Kidney (tissue), 14 donors: ENCODE data around the gene NHLRC4. TPM values are rescaled to one million over a fixed set of nuclear protein-coding genes. Genes with fewer than 3 reads are reported as not detected.

ENCODE experiments used
- DNase-seq, 5 donors: peaks; one replicate each; pipeline ENCODE4 v3.0.0-alpha.2; 2013 to 2020
- FAIRE-seq: peaks from 2 replicates; lab custom pipeline; 2012; peaks lifted over from hg19 to GRCh38; lab: Jason Lieb, UNC
- H3K27ac ChIP-seq, 2 donors: one replicate each; pipeline ENCODE4 v1.7.0; 2013; ENCODE audit warnings: low read depth in 2 of 2, low read length in 2 of 2, inconsistent platforms in 1 of 2
- H3K27me3 ChIP-seq: one replicate; pipeline ENCODE4 v1.7.1; 2013; ENCODE audit warnings: low read length, inconsistent platforms; ENCODE audit not compliant: control insufficient read depth, insufficient read depth
- H3K36me3 ChIP-seq, 3 donors: one replicate each; pipeline versions ENCODE4 v1.7.0 to v1.7.1; 2013; ENCODE audit warnings: low read length in 3 of 3, control low read depth in 1 of 3, inconsistent platforms in 1 of 3; ENCODE audit not compliant: insufficient read depth in 3 of 3, control insufficient read depth in 2 of 3
- H3K4me1 ChIP-seq, 3 donors: one replicate each; pipeline versions ENCODE4 v1.7.0 to v1.7.1; 2013; ENCODE audit warnings: low read length in 3 of 3, inconsistent platforms in 1 of 3, low read depth in 1 of 3; ENCODE audit not compliant: control insufficient read depth in 2 of 3, insufficient read depth in 2 of 3
- H3K4me3 ChIP-seq, 3 donors: one replicate each; pipeline versions ENCODE4 v1.7.0 to v1.8.1; 2013; ENCODE audit warnings: low read length in 3 of 3, control low read depth in 1 of 3, inconsistent platforms in 1 of 3
- H3K9ac ChIP-seq, 3 donors: one replicate each; pipeline versions ENCODE4 v1.7.0 to v1.7.1; 2013; ENCODE audit warnings: low read length in 3 of 3, control low read depth in 1 of 3, inconsistent platforms in 1 of 3
- H3K9me3 ChIP-seq, 3 donors: one replicate each; pipeline versions ENCODE4 v1.7.0 to v1.7.1; 2013; ENCODE audit warnings: low read length in 3 of 3, control low read depth in 1 of 3, inconsistent platforms in 1 of 3; ENCODE audit not compliant: control insufficient read depth in 2 of 3, insufficient read depth in 1 of 3
- intact Hi-C: fragments of 100-400 bp; cut with DNase I; formaldehyde crosslinking; loops from one replicate; pipeline ENCODE4 v1.11.1; 2022
- microRNA-seq: library from miRNA; unstranded; fragments of <30 nt; microRNA quantifications from one replicate; pipeline ENCODE4 v1.2.0, GENCODE V29; 2020
- polyA plus RNA-seq: library from polyadenylated mRNA; stranded (reverse); fragments of 350-450 nt; fragmentation: Illumina TruSeq; extraction: RNeasy Lipid Tissue Mini Kit (QIAGEN cat#74804); gene quantifications from one replicate; pipeline ENCODE4 v1.2.3, GENCODE V29; 2014; ENCODE audit warnings: low read depth, low replicate concordance; ENCODE audit not compliant: insufficient read depth
- total RNA-seq: library from RNA; stranded (reverse); fragmentation: NEBNext Ultra II Directional; extraction: Animal tissue kit (Norgen Biotek cat#: 25700); gene quantifications from one replicate; pipeline ENCODE4 v1.2.1, GENCODE V29; 2021
- TF ChIP-seq, protein P1 (sequence below): IDR thresholded peaks from 3 replicates; pipeline ENCODE4 v1.5.1; 2012; ENCODE audit warnings: mild to moderate bottlenecking, moderate library complexity, borderline replicate concordance; ENCODE audit not compliant: insufficient read depth; ENCODE audit errors: extremely low read depth
- donor health status: control.
- donor health status: control.
- donor health status: control.
- donor health status: control.
- donor health status: control.
- donor health status: DM: yes; HTN: yes; CAD: no.
- donor health status: Normal renal cell carcinoma (clear cell type).

Gene NHLRC4
- total and polyA plus RNA-seq, 2 donors from 2014 or later = 3.3 to 17.4 TPM

- intact Hi-C loops = no loop called here
- Histone ChIP-seq H3K4me3 (no peak overlapping the region), H3K4me1 (no peaks in the 10 kb centered on the region), H3K9ac (no peak overlapping the region), H3K9me3 (no peaks in the 10 kb centered on the region), H3K27me3 (no peaks in the 10 kb centered on the region), H3K36me3 (peaks cover 0 to 5% (median 4%) of the 10 kb centered on the region in 3 donors), H3K27ac (no peak overlapping the region)
- FAIRE-seq (no peak), DNase-seq (peak in 1 of 5 donors; percentile 26)
- TF ChIP-seq, protein P1, sequence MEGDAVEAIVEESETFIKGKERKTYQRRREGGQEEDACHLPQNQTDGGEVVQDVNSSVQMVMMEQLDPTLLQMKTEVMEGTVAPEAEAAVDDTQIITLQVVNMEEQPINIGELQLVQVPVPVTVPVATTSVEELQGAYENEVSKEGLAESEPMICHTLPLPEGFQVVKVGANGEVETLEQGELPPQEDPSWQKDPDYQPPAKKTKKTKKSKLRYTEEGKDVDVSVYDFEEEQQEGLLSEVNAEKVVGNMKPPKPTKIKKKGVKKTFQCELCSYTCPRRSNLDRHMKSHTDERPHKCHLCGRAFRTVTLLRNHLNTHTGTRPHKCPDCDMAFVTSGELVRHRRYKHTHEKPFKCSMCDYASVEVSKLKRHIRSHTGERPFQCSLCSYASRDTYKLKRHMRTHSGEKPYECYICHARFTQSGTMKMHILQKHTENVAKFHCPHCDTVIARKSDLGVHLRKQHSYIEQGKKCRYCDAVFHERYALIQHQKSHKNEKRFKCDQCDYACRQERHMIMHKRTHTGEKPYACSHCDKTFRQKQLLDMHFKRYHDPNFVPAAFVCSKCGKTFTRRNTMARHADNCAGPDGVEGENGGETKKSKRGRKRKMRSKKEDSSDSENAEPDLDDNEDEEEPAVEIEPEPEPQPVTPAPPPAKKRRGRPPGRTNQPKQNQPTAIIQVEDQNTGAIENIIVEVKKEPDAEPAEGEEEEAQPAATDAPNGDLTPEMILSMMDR = no peak
Measured at GRCh38 chr16:616733-617586, 50.2 kb downstream of the NHLRC4 start.

DNA sequence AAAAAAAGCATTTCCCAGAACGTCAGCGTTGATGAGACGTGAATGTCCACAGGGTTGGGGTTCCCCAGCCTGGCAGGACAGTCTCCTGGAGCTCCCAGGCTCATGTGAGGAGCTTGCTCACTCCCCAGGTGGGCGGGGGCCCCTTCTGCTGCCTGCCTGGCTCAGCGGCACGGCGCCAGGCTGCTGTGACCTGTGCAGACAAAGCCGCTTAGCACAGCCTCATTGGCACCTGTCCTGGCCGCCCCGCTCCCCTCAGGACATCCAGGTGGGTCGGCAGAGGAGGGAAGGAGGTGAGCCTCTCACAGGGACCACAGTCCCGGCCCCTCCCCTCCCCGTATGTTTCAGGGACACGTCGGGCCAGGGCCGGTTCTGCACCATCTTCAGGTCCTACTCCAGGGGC, 51.0 kb downstream of the NHLRC4 start:
- TF ChIP-seq, protein P1 = no peak
- Histone ChIP-seq H3K27ac (no peak overlapping the region), H3K27me3 (no peaks in the 10 kb centered on the region), H3K36me3 (peaks cover 0 to 5% (median 4%) of the 10 kb centered on the region in 3 donors), H3K4me1 (no peaks in the 10 kb centered on the region), H3K9ac (no peak overlapping the region), H3K4me3 (no peak overlapping the region), H3K9me3 (no peaks in the 10 kb centered on the region)
- FAIRE-seq = no peak
- no peak for DNase-seq
- intact Hi-C loops = no loop called here

Small RNA genes within 50 kb of the gene (microRNA-seq; reads per million reads assigned to microRNA genes)
- gene MIR3176 = not detected
- not detected for gene MIR5587

Other genes with a start within 250 kb of the NHLRC4 start
- gene AXIN1, start 214.3 kb upstream of the NHLRC4 start, total RNA-seq = 24.6 TPM
- 9.7 TPM for gene AXIN1, start 214.3 kb upstream of the NHLRC4 start, polyA plus RNA-seq
- gene MRPL28, start 196.5 kb upstream of the NHLRC4 start, total RNA-seq = 59.1 TPM
- gene MRPL28, start 196.5 kb upstream of the NHLRC4 start, polyA plus RNA-seq = 201 TPM
- gene PGAP6, start 185.0 kb upstream of the NHLRC4 start, total RNA-seq = 65.0 TPM
- 144 TPM for gene PGAP6, start 185.0 kb upstream of the NHLRC4 start, polyA plus RNA-seq
- 56.6 TPM for gene NME4, start 169.8 kb upstream of the NHLRC4 start, total RNA-seq
- gene NME4, start 169.8 kb upstream of the NHLRC4 start, polyA plus RNA-seq = 100 TPM
- 23.8 TPM for gene DECR2, start 165.1 kb upstream of the NHLRC4 start, total RNA-seq
- gene DECR2, start 165.1 kb upstream of the NHLRC4 start, polyA plus RNA-seq = 58.9 TPM
- 84.9 TPM for gene RAB11FIP3, start 141.4 kb upstream of the NHLRC4 start, total RNA-seq
- gene RAB11FIP3, start 141.4 kb upstream of the NHLRC4 start, polyA plus RNA-seq = 162 TPM
- 52.9 TPM for gene CAPN15, start 39.3 kb upstream of the NHLRC4 start, total RNA-seq
- 17.9 TPM for gene CAPN15, start 39.3 kb upstream of the NHLRC4 start, polyA plus RNA-seq
- 1.8 TPM for gene PRR35, start 6.6 kb upstream of the NHLRC4 start, total RNA-seq
- 24.4 TPM for gene PRR35, start 6.6 kb upstream of the NHLRC4 start, polyA plus RNA-seq
- gene PIGQ, start 3.0 kb downstream of the NHLRC4 start, total RNA-seq = 92.9 TPM
- gene PIGQ, start 3.0 kb downstream of the NHLRC4 start, polyA plus RNA-seq = 118 TPM
- gene RAB40C, start 23.1 kb downstream of the NHLRC4 start, total RNA-seq = 24.0 TPM
- gene RAB40C, start 23.1 kb downstream of the NHLRC4 start, polyA plus RNA-seq = 18.1 TPM
- 0.69 TPM for gene WFIKKN1, start 64.0 kb downstream of the NHLRC4 start, total RNA-seq
- 1.8 TPM for gene WFIKKN1, start 64.0 kb downstream of the NHLRC4 start, polyA plus RNA-seq
- gene METTL26, start 69.3 kb downstream of the NHLRC4 start, total RNA-seq = 44.2 TPM
- 183 TPM for gene METTL26, start 69.3 kb downstream of the NHLRC4 start, polyA plus RNA-seq
- 36.9 TPM for gene MCRIP2, start 74.8 kb downstream of the NHLRC4 start, total RNA-seq
- 265 TPM for gene MCRIP2, start 74.8 kb downstream of the NHLRC4 start, polyA plus RNA-seq
- gene WDR90, start 82.4 kb downstream of the NHLRC4 start, total RNA-seq = 51.6 TPM
- 10.6 TPM for gene WDR90, start 82.4 kb downstream of the NHLRC4 start, polyA plus RNA-seq
- 117 TPM for gene RHOT2, start 101.1 kb downstream of the NHLRC4 start, total RNA-seq
- 90.5 TPM for gene RHOT2, start 101.1 kb downstream of the NHLRC4 start, polyA plus RNA-seq
- 0.88 TPM for gene RHBDL1, start 108.7 kb downstream of the NHLRC4 start, total RNA-seq
- gene RHBDL1, start 108.7 kb downstream of the NHLRC4 start, polyA plus RNA-seq = 9.7 TPM
- gene STUB1, start 113.4 kb downstream of the NHLRC4 start, total RNA-seq = 92.9 TPM
- 218 TPM for gene STUB1, start 113.4 kb downstream of the NHLRC4 start, polyA plus RNA-seq
- 75.0 TPM for gene JMJD8, start 117.3 kb downstream of the NHLRC4 start, total RNA-seq
- gene JMJD8, start 117.3 kb downstream of the NHLRC4 start, polyA plus RNA-seq = 80.4 TPM
- 11.8 TPM for gene WDR24, start 123.4 kb downstream of the NHLRC4 start, total RNA-seq
- gene WDR24, start 123.4 kb downstream of the NHLRC4 start, polyA plus RNA-seq = 7.2 TPM
- gene FBXL16, start 138.8 kb downstream of the NHLRC4 start, total RNA-seq = 44.9 TPM
- 12.0 TPM for gene FBXL16, start 138.8 kb downstream of the NHLRC4 start, polyA plus RNA-seq
- gene METRN, start 148.1 kb downstream of the NHLRC4 start, total RNA-seq = 34.9 TPM
- gene METRN, start 148.1 kb downstream of the NHLRC4 start, polyA plus RNA-seq = 114 TPM
- 44.1 TPM for gene ANTKMT, start 154.1 kb downstream of the NHLRC4 start, total RNA-seq
- gene ANTKMT, start 154.1 kb downstream of the NHLRC4 start, polyA plus RNA-seq = 70.4 TPM
- 2.6 TPM for gene CCDC78, start 159.4 kb downstream of the NHLRC4 start, total RNA-seq
- gene CCDC78, start 159.4 kb downstream of the NHLRC4 start, polyA plus RNA-seq = 1.3 TPM
- 7.5 TPM for gene HAGHL, start 160.1 kb downstream of the NHLRC4 start, total RNA-seq
- gene HAGHL, start 160.1 kb downstream of the NHLRC4 start, polyA plus RNA-seq = 18.0 TPM
- gene CIAO3, start 174.0 kb downstream of the NHLRC4 start, total RNA-seq = 36.8 TPM
- 37.7 TPM for gene CIAO3, start 174.0 kb downstream of the NHLRC4 start, polyA plus RNA-seq
- 19.4 TPM for gene MSLN, start 193.7 kb downstream of the NHLRC4 start, total RNA-seq
- gene MSLN, start 193.7 kb downstream of the NHLRC4 start, polyA plus RNA-seq = 3.7 TPM
- 16.9 TPM for gene RPUSD1, start 221.4 kb downstream of the NHLRC4 start, total RNA-seq
- gene RPUSD1, start 221.4 kb downstream of the NHLRC4 start, polyA plus RNA-seq = 15.1 TPM
- gene CHTF18, start 221.6 kb downstream of the NHLRC4 start, total RNA-seq = 16.0 TPM
- 4.2 TPM for gene CHTF18, start 221.6 kb downstream of the NHLRC4 start, polyA plus RNA-seq
- gene GNG13, start 233.7 kb downstream of the NHLRC4 start, total RNA-seq = not detected
- gene GNG13, start 233.7 kb downstream of the NHLRC4 start, polyA plus RNA-seq = not detected